AG09309 (cell line): ENCODE measurements around the gene MED4.

ENCODE experiments used
- DNase-seq: peaks from one replicate; pipeline ENCODE4 v3.0.0-alpha.2; 2010; ENCODE audit warnings: low read depth
- H3K4me3 ChIP-seq: 2 replicates; pipeline ENCODE4 v1.5.1; 2011; ENCODE audit warnings: mild to moderate bottlenecking, low read depth, low read length, moderate library complexity; ENCODE audit not compliant: control insufficient read depth
- TF ChIP-seq, protein P1 (sequence below): IDR thresholded peaks from 2 replicates; pipeline ENCODE4 v1.5.1; 2011; ENCODE audit warnings: mild to moderate bottlenecking, low read depth, low read length, inconsistent platforms; ENCODE audit not compliant: insufficient read depth, control insufficient read depth; ENCODE audit errors: missing control alignments

MED4 gene

GRCh38 chr13:48074006-48074405, 20.9 kb downstream of the MED4 start:
- DNase-seq: no peak
- TF ChIP-seq, protein P1, sequence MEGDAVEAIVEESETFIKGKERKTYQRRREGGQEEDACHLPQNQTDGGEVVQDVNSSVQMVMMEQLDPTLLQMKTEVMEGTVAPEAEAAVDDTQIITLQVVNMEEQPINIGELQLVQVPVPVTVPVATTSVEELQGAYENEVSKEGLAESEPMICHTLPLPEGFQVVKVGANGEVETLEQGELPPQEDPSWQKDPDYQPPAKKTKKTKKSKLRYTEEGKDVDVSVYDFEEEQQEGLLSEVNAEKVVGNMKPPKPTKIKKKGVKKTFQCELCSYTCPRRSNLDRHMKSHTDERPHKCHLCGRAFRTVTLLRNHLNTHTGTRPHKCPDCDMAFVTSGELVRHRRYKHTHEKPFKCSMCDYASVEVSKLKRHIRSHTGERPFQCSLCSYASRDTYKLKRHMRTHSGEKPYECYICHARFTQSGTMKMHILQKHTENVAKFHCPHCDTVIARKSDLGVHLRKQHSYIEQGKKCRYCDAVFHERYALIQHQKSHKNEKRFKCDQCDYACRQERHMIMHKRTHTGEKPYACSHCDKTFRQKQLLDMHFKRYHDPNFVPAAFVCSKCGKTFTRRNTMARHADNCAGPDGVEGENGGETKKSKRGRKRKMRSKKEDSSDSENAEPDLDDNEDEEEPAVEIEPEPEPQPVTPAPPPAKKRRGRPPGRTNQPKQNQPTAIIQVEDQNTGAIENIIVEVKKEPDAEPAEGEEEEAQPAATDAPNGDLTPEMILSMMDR: no peak
- H3K4me3 ChIP-seq: no peak overlapping the region

DNA sequence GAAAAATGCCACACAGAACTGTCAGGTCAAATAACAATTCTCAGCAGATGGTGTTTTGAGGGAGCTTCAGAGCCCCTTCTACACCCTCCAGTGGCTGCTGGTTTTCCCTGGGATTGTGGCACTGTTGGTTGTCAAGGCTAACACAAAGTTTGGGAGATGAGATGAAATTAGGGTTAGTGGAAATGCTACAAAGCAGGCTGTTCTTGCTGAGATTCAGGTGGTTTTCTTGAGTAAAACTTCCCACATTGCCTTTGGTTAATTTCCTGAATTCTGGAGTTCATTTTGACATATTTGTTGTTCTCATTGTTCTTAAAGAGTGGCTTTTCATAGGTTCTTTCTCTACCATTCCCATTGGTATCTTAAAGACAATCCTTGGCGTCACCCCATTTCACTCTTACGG, 22.1 kb downstream of the MED4 start:
- H3K4me3 ChIP-seq: no peak overlapping the region
- TF ChIP-seq, protein P1: no peak
- no peak for DNase-seq

GRCh38 chr13:48072304-48072703, 22.6 kb downstream of the MED4 start:
- TF ChIP-seq, protein P1: no peak
- no peak overlapping the region for H3K4me3 ChIP-seq
- no peak for DNase-seq

DNA sequence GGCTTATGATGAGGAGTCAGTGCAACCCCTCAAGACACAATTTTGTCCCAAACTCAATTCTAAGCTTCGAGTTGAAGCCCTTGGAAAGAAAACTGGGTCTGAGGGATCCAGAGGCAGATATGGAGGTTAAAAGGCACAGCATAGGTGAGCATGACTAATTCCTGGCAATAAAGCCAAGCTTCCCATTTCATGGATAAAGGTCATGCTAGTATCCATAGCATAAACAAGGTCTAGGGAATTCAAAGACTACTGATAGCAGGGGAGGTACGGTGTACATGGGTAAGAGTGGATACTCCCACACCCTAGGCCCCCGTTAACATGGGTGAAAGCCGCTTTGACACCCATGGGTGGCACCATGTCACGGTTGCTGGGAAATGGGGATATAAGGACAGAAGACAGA, 24.0 kb downstream of the MED4 start:
- H3K4me3 ChIP-seq: no peak overlapping the region
- TF ChIP-seq, protein P1: no peak
- DNase-seq: no peak

DNA sequence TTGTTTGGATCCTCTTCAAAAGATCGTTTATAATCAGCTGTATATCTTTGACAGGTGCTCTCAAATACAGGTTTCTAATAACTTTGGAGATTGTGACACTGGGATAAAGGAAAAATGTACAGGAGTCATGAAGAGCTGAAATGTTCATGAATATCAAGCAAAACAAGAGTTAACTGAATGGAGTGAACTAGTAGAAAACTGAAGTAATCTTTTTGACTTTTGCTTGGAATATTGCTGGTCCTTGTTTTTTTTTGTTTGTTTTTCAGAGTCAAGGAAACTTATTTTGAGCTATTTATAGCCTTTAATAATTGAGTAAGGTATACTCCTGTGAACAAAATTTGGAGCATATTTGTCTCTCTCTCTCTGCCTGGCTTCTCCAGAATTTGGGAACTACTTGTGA, 25.3 kb downstream of the MED4 start:
- TF ChIP-seq, protein P1: no peak
- H3K4me3 ChIP-seq: no peak overlapping the region
- no peak for DNase-seq

DNA sequence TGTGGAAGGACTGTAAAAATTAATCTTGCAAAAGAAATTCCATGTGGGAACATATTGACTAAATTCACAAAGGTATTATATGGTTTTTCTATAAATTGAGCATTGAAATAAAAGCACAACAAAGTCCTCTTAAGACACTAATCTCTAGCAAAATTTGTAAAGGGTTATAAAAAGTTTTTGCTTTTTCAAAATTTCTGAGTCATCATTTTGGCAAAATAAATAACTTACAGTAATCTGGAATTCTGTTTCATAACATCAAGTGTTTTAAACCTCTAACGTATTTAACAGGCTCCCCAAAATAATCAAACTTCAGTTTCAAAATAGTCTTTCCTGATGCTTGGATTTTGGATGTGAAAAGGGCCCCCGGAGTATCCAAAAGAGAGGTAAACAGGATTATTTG, 26.0 kb downstream of the MED4 start:
- H3K4me3 ChIP-seq: no peak overlapping the region
- TF ChIP-seq, protein P1: no peak
- DNase-seq: no peak

- no peak overlapping the region for H3K4me3 ChIP-seq
- no peak for DNase-seq
- TF ChIP-seq, protein P1: no peak
Measured at GRCh38 chr13:48068036-48068435, 26.9 kb downstream of the MED4 start.
